Calu3 (cell line): ENCODE results near the gene NPIPB4. TPM values are rescaled to one million over a fixed set of nuclear protein-coding genes. Genes with fewer than 3 reads are reported as not detected.
A peak's percentile ranks its signal among the peaks of the same experiment; 100 is the strongest.
"Not testable (repeated sequence)": the region's sequence is repeated elsewhere in the genome, so short reads cannot be mapped to it uniquely, and the experiment has no call there.

Experiments used
- BruUV-seq: library from RNA; stranded (reverse); fragments of 400-500 nt; replicated peaks from 2 replicates; lab custom pipeline; 2021; lab: Mats Ljungman, UMichigan
- CTCF ChIA-PET: fragments of 300-600 bp; sonication (Branson Sonifier 250); formaldehyde crosslinking; loops from one replicate; lab custom pipeline; 2022; ENCODE audit warnings: antibody characterized with exemption; lab: Charles Lee
- DNase-seq: peaks from one replicate; pipeline ENCODE4 v3.0.0; 2022
- H3K27ac Mint-ChIP-seq: one replicate; pipeline ENCODE4 v1.8.0; 2022; ENCODE audit warnings: mixed read lengths; ENCODE audit not compliant: unreplicated experiment
- H3K27me3 Mint-ChIP-seq: one replicate; pipeline ENCODE4 v1.8.0; 2022; ENCODE audit warnings: mixed read lengths; ENCODE audit not compliant: unreplicated experiment
- H3K36me3 Mint-ChIP-seq: one replicate; pipeline ENCODE4 v1.8.0; 2022; ENCODE audit warnings: mild to moderate bottlenecking, moderate library complexity, mixed read lengths; ENCODE audit not compliant: insufficient read depth, unreplicated experiment
- H3K4me1 Mint-ChIP-seq: one replicate; pipeline ENCODE4 v1.8.0; 2022; ENCODE audit warnings: mild to moderate bottlenecking, low read depth, mixed read lengths; ENCODE audit not compliant: unreplicated experiment
- H3K4me3 Mint-ChIP-seq: one replicate; pipeline ENCODE4 v1.8.0; 2022; ENCODE audit warnings: mild to moderate bottlenecking, low read depth, moderate library complexity, mixed read lengths; ENCODE audit not compliant: unreplicated experiment
- H3K9me3 Mint-ChIP-seq: one replicate; pipeline ENCODE4 v1.8.0; 2022; ENCODE audit warnings: low read depth, mixed read lengths; ENCODE audit not compliant: unreplicated experiment
- intact Hi-C: fragments of 100-400 bp; cut with micrococcal nuclease; formaldehyde crosslinking; loops from one replicate; pipeline ENCODE4 v1.10.0; 2022; ENCODE audit not compliant: unreplicated experiment
- total RNA-seq: library from RNA; stranded (reverse); gene quantifications from 2 replicates; pipeline ENCODE4 v1.2.3, GENCODE V29; 2022
- TF ChIP-seq, protein P1 (sequence below): fragments of 200-600 bp; IDR thresholded peaks from one replicate; pipeline ENCODE4 v1.8.0; 2022; ENCODE audit warnings: antibody characterized with exemption; ENCODE audit not compliant: unreplicated experiment

The NPIPB4 gene
- total RNA-seq, 1 experiment from 2014 or later = 203 TPM

DNA sequence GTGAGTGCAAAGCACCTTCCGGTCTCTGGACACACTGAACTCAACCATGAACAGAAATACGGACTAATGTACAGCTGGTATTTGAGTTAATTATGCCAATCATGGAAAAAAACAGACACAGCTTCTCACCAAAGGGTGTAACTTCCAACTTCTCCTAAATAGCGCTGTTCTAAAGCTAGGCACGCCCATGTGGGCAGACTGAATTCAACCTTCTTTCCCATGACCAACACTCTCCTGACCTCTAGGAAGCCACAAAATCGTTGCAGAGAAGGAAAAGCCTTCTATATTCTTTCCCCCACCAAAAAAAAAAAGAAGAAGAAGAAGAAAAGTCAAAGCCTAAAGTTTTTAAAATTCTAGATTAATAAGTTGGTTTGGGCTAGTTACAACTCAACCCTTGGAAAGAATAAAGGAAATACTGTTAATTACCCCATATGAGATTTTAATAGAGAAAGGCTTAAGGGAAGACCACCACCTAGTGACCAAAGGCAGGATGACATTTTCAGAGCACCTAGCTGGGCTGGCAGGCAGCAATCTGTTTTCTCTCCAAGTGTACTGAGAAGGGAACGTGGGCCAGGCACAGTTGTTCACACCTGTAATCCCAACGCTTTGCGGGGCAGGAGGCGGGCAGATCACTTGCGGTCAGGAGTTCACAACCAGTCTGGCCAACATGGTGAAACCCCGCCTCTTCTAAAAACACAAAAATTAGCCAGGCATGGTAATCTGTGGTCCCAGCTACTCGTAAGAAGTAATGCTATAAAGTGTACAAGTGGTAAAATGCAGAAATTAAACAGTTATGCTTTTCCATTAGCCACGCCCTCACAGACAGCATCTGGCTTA, 55.8 kb downstream of the NPIPB4 start:
- not testable (repeated sequence) for H3K4me3 Mint-ChIP-seq, H3K9me3 Mint-ChIP-seq, BruUV-seq, H3K27me3 Mint-ChIP-seq
- intact Hi-C loops = loop anchor here (5.0 kb wide), 1 partner anchor 144 kb away; no protein-coding TSS in a partner anchor
- peak; percentile 74 for DNase-seq
- peaks cover 11% of the 10 kb centered on the region for H3K36me3 Mint-ChIP-seq
- H3K4me1 Mint-ChIP-seq = peaks cover 20% of the 10 kb centered on the region
- CTCF ChIA-PET = interaction anchor here (0.6 to 0.7 kb wide), 3 partner anchors 91 to 404 kb away, joined by 3 read pairs; partner anchors contain the start of gene EEF2K
- peak overlapping the region; percentile 36 for H3K27ac Mint-ChIP-seq
- TF ChIP-seq, protein P1, sequence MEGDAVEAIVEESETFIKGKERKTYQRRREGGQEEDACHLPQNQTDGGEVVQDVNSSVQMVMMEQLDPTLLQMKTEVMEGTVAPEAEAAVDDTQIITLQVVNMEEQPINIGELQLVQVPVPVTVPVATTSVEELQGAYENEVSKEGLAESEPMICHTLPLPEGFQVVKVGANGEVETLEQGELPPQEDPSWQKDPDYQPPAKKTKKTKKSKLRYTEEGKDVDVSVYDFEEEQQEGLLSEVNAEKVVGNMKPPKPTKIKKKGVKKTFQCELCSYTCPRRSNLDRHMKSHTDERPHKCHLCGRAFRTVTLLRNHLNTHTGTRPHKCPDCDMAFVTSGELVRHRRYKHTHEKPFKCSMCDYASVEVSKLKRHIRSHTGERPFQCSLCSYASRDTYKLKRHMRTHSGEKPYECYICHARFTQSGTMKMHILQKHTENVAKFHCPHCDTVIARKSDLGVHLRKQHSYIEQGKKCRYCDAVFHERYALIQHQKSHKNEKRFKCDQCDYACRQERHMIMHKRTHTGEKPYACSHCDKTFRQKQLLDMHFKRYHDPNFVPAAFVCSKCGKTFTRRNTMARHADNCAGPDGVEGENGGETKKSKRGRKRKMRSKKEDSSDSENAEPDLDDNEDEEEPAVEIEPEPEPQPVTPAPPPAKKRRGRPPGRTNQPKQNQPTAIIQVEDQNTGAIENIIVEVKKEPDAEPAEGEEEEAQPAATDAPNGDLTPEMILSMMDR = peak; percentile 60

DNA sequence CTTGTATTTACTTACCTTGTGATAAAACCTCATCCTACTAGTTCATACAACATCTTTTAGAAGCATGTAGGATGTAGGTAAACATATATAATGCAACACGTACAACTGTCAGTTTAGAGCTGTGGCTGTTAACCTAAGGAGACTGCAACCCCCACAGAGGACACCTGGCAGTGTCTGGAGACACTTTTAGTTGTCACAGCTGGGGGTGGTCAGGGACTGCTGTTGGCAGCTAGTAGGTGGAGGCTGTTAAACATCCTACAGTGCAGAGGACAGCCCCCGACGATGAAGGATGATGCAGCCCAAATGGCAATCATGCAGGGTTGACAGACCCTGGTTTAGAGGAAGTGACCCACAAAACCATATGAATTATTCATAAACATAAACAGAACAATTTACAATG, 59.0 kb downstream of the NPIPB4 start:
- H3K4me1 Mint-ChIP-seq = peaks cover 15% of the 10 kb centered on the region
- H3K9me3 Mint-ChIP-seq, H3K36me3 Mint-ChIP-seq, intact Hi-C loops, H3K27me3 Mint-ChIP-seq, H3K27ac Mint-ChIP-seq, H3K4me3 Mint-ChIP-seq, DNase-seq, CTCF ChIA-PET: not testable (repeated sequence)
- TSS peak; percentile 81 for BruUV-seq

DNA sequence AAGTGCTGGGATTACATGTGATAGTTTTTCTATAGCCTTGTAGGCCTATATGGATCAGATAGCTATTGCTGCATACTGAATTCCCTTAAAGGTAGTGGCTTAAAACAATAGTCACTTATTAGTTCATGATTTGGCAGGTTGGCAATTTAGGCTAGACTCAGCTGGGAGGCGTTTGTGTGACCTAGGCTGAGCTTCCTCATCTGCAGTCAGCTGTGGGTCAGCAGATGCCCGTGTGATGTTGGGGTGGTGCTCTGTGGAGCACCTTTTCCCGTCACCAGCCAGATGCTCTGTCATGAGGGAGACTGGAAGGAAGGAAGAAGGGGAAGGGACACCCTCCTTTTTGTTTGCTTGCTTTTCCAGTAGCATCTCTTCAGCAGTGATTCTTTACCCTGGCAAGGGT, 64.2 kb downstream of the NPIPB4 start:
- BruUV-seq, CTCF ChIA-PET, H3K27ac Mint-ChIP-seq, H3K9me3 Mint-ChIP-seq, H3K4me1 Mint-ChIP-seq, intact Hi-C loops, H3K27me3 Mint-ChIP-seq, H3K36me3 Mint-ChIP-seq, H3K4me3 Mint-ChIP-seq, DNase-seq: not testable (repeated sequence)

DNA sequence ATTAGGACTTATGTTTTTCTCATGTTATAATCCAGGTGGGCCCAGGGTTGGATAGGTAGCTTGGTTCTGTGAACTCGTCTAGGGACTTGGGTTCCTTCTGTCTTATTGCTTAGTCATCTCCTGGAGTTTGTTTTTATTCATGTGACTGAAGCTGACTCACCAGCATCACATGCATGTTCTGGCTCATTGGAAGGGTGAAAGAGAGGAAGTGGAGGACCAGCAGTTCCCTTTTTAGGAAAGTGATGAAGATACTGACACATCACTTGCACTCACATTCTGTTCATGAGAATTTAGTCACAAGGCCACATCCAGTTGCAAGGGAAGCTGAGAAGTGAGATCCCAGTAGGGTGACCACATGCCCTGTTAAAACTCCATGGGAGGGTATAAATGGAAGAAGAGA, 67.0 kb downstream of the NPIPB4 start:
- H3K4me3 Mint-ChIP-seq, H3K9me3 Mint-ChIP-seq, CTCF ChIA-PET, H3K36me3 Mint-ChIP-seq, H3K4me1 Mint-ChIP-seq, H3K27me3 Mint-ChIP-seq, intact Hi-C loops, BruUV-seq: not testable (repeated sequence)
- peak; percentile 8 for DNase-seq
- peak overlapping the region; percentile 47 for H3K27ac Mint-ChIP-seq

Other genes with a start within 250 kb of the NPIPB4 start
- gene IGSF6, start 205.1 kb downstream of the NPIPB4 start, total RNA-seq = not detected in 2 replicates
- gene OTOA, start 193.8 kb downstream of the NPIPB4 start, total RNA-seq = 0.40 TPM in 1 of 2 replicates, not detected in the other
- 328 and 343 TPM in 2 replicates for gene UQCRC2, start 95.6 kb upstream of the NPIPB4 start, total RNA-seq
- not detected in 2 replicates for gene PDZD9, start 143.4 kb upstream of the NPIPB4 start, total RNA-seq
- gene MOSMO, start 150.4 kb upstream of the NPIPB4 start, total RNA-seq = 24.0 and 30.1 TPM in 2 replicates
- gene VWA3A, start 234.8 kb upstream of the NPIPB4 start, total RNA-seq = 0.33 and 0.51 TPM in 2 replicates